Loucy (cell line): ENCODE results near the gene MAP2K3.
"Not testable (repeated sequence)": the region's sequence is repeated elsewhere in the genome, so short reads cannot be mapped to it uniquely, and the experiment has no call there.

ENCODE experiments used
- H2AFZ ChIP-seq: fragments of 200-600 bp; sonication (generic); 2 replicates; pipeline ENCODE4 v1.6.0; 2016; ENCODE audit warnings: antibody characterized with exemption, mild to moderate bottlenecking, low read length, moderate library complexity
- H3F3A ChIP-seq: fragments of 200-600 bp; 2 replicates; pipeline ENCODE4 v1.6.0; 2016; ENCODE audit warnings: antibody characterized with exemption, low read depth, mild to moderate bottlenecking
- H3K27me3 ChIP-seq: fragments of 200-600 bp; sonication (generic); 2 replicates; pipeline ENCODE4 v1.6.1; 2014; ENCODE audit warnings: low read length, mild to moderate bottlenecking; ENCODE audit not compliant: insufficient read depth, poor library complexity, severe bottlenecking
- H3K36me3 ChIP-seq: fragments of 200-600 bp; sonication (generic); 2 replicates; pipeline ENCODE4 v1.6.1; 2016; ENCODE audit warnings: low read length; ENCODE audit not compliant: insufficient read depth
- H3K4me1 ChIP-seq: fragments of 200-600 bp; sonication (generic); 2 replicates; pipeline ENCODE4 v1.5.1; 2014; ENCODE audit warnings: low read length, mild to moderate bottlenecking; ENCODE audit not compliant: insufficient read depth, poor library complexity, severe bottlenecking
- H3K4me2 ChIP-seq: fragments of 200-600 bp; sonication (generic); 2 replicates; pipeline ENCODE4 v1.6.0; 2014; ENCODE audit warnings: antibody characterized with exemption, low read length, low read depth, mild to moderate bottlenecking; ENCODE audit not compliant: poor library complexity, severe bottlenecking
- H3K4me3 ChIP-seq: fragments of 200-600 bp; sonication (generic); 2 replicates; pipeline ENCODE4 v1.5.1; 2014; ENCODE audit warnings: low read length, mild to moderate bottlenecking, mixed read lengths; ENCODE audit not compliant: poor library complexity, severe bottlenecking
- H3K79me2 ChIP-seq: fragments of 200-600 bp; sonication (generic); 2 replicates; pipeline ENCODE4 v1.6.1; 2014; ENCODE audit warnings: low read length; ENCODE audit not compliant: insufficient read depth
- H3K9ac ChIP-seq: fragments of 200-600 bp; sonication (generic); 2 replicates; pipeline ENCODE4 v1.6.0; 2014; ENCODE audit warnings: mild to moderate bottlenecking, low read depth, low read length, moderate library complexity; ENCODE audit not compliant: poor library complexity, severe bottlenecking
- H3K9me2 ChIP-seq: fragments of 200-600 bp; sonication (generic); replicated peaks from 2 replicates; pipeline ENCODE4 v1.6.1; 2016; ENCODE audit warnings: low read depth, low read length, mixed read lengths
- H3K9me3 ChIP-seq: fragments of 200-600 bp; sonication (generic); 2 replicates; pipeline ENCODE4 v1.6.1; 2014; ENCODE audit warnings: mild to moderate bottlenecking, antibody characterized with exemption, low read length, low read depth; ENCODE audit not compliant: insufficient read depth
- H4K20me1 ChIP-seq: fragments of 200-600 bp; sonication (generic); 2 replicates; pipeline ENCODE4 v1.6.0; 2014; ENCODE audit warnings: antibody characterized with exemption, low read length, mild to moderate bottlenecking; ENCODE audit not compliant: insufficient read depth, poor library complexity, severe bottlenecking
- EZH2phosphoT487 ChIP-seq: fragments of 200-600 bp; IDR thresholded peaks from 2 replicates; pipeline ENCODE4 v1.6.1; 2018; ENCODE audit warnings: antibody characterized with exemption, mild to moderate bottlenecking, moderate library complexity, borderline replicate concordance
- TF ChIP-seq, protein P1 (sequence below): fragments of 200-600 bp; sonication (generic); conservative IDR thresholded peaks from 2 replicates; pipeline ENCODE4 v1.5.1; 2014; ENCODE audit warnings: mild to moderate bottlenecking, antibody characterized with exemption, low read length

MAP2K3 gene

DNA sequence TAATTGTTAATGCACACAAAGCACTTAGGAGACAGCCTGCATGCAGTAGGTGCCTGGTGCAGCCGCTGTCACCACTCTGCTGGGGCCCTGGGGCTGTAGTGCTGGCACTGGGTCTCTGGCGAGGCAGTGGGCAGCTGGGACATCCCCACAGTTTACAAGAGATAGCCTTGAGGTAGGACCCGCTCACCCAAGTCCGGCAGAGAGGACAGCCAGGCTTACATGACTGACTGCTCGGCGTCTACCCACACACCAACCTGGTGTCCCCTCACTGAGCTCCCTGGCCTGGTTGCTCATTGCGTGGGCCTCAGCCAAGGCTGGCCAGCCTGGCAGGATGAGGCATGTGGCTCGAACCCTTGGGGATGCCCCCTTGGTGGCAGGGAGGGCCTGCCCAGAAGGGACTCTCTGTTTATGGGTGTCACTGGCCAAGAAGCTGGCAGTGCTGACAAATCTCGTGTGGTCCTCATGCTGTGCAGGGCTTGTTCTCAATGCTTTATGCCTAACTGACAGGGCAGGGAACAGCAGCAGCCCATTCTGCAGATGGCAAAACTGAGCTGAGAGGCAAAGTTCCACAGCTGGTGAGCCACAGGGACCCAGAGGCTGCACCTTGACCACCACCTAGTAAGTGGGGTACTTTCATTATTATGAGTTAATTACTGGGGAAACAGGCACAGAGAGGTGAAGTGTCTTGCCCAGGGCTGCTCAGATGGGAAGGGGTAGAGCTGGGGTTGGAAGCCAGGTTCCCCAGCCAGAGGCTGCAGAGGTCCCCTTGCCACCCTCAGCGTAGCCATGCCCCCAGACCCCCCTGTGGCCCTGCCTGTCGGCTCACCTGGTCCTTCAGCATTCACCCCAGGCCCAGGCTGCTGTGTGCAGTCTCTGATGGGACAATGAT lies 58.8 kb downstream of the MAP2K3 start:
- not testable (repeated sequence) for H3F3A ChIP-seq, H3K4me3 ChIP-seq, H3K36me3 ChIP-seq, H3K9me3 ChIP-seq, H2AFZ ChIP-seq, H3K9me2 ChIP-seq, H3K27me3 ChIP-seq, H4K20me1 ChIP-seq, H3K4me1 ChIP-seq, H3K9ac ChIP-seq, H3K79me2 ChIP-seq, H3K4me2 ChIP-seq

DNA sequence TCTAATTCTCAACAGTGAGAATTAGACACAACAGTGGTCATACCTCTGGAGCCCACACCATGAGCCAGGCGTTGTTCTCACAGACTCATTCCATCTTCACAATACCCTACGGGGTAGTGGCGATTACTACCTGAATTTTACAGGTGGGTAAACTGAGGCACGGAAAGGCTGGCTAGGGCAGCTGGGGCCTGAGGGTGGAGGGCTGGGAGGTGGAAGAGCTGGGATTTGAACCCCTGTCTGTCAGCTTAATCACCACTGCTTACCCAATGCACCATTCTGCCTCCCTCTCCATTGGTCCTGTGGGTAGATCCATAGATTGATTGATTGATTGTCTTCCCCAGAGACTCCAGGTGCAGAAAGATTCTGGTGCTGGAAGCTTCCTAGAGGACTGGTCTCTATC lies 60.3 kb downstream of the MAP2K3 start:
- H3K4me1 ChIP-seq, H3K27me3 ChIP-seq, H3F3A ChIP-seq, H3K9me3 ChIP-seq, H3K36me3 ChIP-seq, H2AFZ ChIP-seq, H3K79me2 ChIP-seq, H3K4me2 ChIP-seq, H3K9me2 ChIP-seq, H3K4me3 ChIP-seq, H4K20me1 ChIP-seq, H3K9ac ChIP-seq: not testable (repeated sequence)

DNA sequence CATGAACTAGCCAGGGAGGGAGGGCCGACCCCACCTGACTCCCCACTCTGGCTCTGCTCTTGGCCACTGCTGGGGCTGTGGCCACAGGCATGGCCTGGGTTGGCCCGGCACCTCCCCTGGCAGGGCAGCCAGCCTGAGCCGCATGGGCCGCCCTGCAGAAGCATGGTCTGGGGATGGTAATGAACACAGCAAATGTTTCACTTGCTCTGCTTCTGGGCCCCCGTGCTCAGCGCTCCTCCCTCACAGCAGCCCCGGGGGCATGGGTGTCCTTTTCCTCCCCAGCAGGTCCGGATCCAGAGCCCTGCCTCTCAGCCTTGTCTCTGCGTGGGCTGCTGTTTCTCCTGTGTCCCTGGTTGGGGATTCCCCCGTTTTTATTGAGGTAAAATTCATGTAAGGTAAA lies 60.7 kb downstream of the MAP2K3 start:
- Histone ChIP-seq H3K9me2 (no peaks in the 10 kb centered on the region), H3K27me3 (no peaks in the 10 kb centered on the region), H3K79me2 (no peaks in the 10 kb centered on the region), H3K4me2 (no peak overlapping the region), H3K4me3 (no peak overlapping the region), H3K9me3 (no peaks in the 10 kb centered on the region), H3K4me1 (no peaks in the 10 kb centered on the region), H3K9ac (no peak overlapping the region), H3K36me3 (no peaks in the 10 kb centered on the region), H2AFZ (no peak overlapping the region), H4K20me1 (no peaks in the 10 kb centered on the region), H3F3A (no peaks in the 10 kb centered on the region)
- no peak for TF ChIP-seq EZH2phosphoT487
- TF ChIP-seq, protein P1, sequence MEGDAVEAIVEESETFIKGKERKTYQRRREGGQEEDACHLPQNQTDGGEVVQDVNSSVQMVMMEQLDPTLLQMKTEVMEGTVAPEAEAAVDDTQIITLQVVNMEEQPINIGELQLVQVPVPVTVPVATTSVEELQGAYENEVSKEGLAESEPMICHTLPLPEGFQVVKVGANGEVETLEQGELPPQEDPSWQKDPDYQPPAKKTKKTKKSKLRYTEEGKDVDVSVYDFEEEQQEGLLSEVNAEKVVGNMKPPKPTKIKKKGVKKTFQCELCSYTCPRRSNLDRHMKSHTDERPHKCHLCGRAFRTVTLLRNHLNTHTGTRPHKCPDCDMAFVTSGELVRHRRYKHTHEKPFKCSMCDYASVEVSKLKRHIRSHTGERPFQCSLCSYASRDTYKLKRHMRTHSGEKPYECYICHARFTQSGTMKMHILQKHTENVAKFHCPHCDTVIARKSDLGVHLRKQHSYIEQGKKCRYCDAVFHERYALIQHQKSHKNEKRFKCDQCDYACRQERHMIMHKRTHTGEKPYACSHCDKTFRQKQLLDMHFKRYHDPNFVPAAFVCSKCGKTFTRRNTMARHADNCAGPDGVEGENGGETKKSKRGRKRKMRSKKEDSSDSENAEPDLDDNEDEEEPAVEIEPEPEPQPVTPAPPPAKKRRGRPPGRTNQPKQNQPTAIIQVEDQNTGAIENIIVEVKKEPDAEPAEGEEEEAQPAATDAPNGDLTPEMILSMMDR, result no peak

DNA sequence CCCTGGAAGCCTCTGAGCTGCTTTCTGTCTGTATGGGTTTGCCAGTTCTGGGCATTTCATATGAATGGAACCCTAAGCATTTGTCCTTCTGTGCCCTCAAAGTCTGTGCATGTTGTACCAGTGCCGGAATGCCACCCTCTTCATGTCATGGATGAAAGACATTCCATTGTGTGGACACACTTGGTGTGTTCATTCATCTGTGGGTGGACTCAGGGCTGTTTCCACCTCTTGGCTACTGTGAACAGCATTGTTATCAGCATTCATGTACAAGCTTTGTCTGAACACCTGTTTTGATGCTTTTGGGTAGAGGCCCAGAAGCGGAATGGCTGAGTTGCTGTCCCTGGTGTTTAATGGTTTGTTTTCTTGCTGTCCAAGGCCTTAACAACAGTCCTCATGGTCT lies 61.6 kb downstream of the MAP2K3 start:
- not testable (repeated sequence) for H3K4me2 ChIP-seq, H3K27me3 ChIP-seq, H3K9me2 ChIP-seq, H3F3A ChIP-seq, H3K79me2 ChIP-seq, H3K36me3 ChIP-seq, H3K4me3 ChIP-seq, H3K9me3 ChIP-seq, H4K20me1 ChIP-seq, H3K4me1 ChIP-seq, H3K9ac ChIP-seq, H2AFZ ChIP-seq

DNA sequence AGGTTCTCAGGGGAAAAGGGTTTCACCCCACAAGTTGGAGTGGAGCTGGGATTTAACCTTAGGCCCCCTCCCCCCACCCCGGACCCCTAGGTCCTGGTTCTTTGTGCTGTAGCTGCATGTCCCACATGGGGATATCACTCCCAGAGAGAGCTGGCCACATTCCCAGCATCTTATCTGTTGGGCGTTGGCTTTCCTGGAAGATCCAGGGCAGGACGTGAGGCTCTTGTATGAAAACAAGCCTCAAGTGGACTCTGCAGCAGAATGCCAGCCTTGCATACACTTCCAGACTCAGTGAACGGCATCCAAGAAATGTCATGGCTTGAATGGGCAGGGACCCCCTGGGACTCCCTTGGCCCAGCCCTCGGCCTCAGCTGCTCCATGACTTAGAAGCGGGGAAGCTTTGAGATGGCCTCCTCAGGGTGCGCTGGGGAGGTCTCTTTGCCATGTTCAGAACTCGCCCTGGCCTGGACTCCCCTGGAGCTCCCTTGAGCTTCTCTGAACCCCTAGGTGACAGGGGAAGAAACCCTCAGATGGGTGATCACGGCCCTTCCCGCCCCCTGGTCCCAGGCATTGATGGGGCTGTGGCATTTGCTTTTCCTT lies 62.2 kb downstream of the MAP2K3 start:
- not testable (repeated sequence) for H4K20me1 ChIP-seq, H3K4me1 ChIP-seq, H3K79me2 ChIP-seq, H3K4me2 ChIP-seq, H3F3A ChIP-seq, H3K27me3 ChIP-seq, H3K9me3 ChIP-seq, H3K36me3 ChIP-seq, H3K9me2 ChIP-seq, H3K4me3 ChIP-seq, H3K9ac ChIP-seq, H2AFZ ChIP-seq

DNA sequence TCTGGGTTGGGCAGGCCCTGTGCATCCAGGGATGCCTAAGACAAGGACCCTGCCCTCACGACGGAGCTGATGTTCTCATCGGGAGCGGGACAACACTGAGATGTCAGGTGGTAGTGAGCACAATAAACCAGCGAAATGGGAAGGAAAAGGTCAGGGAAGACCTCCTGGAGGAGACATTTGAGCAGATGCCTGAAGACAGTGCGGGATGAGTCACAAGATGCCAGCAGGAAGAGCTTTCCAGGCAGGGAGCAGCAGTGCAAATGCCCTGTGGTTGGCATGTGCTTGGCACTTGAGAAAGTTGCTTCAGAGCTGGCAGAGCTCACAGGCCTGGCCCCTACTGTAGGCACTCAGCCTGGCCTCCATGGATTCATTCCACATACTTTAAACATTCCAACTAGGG lies 63.1 kb downstream of the MAP2K3 start:
- H3K79me2 ChIP-seq, H3K4me3 ChIP-seq, H3K36me3 ChIP-seq, H4K20me1 ChIP-seq, H3F3A ChIP-seq, H3K4me2 ChIP-seq, H3K9ac ChIP-seq, H2AFZ ChIP-seq, H3K9me2 ChIP-seq, H3K4me1 ChIP-seq, H3K9me3 ChIP-seq, H3K27me3 ChIP-seq: not testable (repeated sequence)
